NB4 (cell line): ENCODE measurements around the gene CR1L.
A peak's percentile ranks its signal among the peaks of the same experiment; 100 is the strongest.

Experiments
- DNase-seq: peaks from one replicate; pipeline ENCODE4 v3.0.0; 2010; ENCODE audit warnings: low read depth
- H3K4me3 ChIP-seq: one replicate; pipeline ENCODE4 v1.5.1; 2011; ENCODE audit warnings: mild to moderate bottlenecking, low read depth, low read length, moderate library complexity
- MYC ChIP-seq: IDR thresholded peaks from 2 replicates; pipeline ENCODE4 v1.6.1; 2011; ENCODE audit warnings: low read depth, low read length
- POLR2A ChIP-seq: IDR thresholded peaks from 2 replicates; pipeline ENCODE4 v1.6.1; 2011; ENCODE audit warnings: mild to moderate bottlenecking; ENCODE audit not compliant: insufficient read length; ENCODE audit errors: extremely low read depth
- TF ChIP-seq, protein P1 (sequence below): IDR thresholded peaks from one replicate; pipeline ENCODE4 v1.5.1; 2012; ENCODE audit warnings: low read depth, low read length
- TF ChIP-seq, protein P2 (sequence below): IDR thresholded peaks from 2 replicates; pipeline ENCODE4 v1.6.1; 2011; ENCODE audit warnings: low read depth, low read length

CR1L gene

DNA sequence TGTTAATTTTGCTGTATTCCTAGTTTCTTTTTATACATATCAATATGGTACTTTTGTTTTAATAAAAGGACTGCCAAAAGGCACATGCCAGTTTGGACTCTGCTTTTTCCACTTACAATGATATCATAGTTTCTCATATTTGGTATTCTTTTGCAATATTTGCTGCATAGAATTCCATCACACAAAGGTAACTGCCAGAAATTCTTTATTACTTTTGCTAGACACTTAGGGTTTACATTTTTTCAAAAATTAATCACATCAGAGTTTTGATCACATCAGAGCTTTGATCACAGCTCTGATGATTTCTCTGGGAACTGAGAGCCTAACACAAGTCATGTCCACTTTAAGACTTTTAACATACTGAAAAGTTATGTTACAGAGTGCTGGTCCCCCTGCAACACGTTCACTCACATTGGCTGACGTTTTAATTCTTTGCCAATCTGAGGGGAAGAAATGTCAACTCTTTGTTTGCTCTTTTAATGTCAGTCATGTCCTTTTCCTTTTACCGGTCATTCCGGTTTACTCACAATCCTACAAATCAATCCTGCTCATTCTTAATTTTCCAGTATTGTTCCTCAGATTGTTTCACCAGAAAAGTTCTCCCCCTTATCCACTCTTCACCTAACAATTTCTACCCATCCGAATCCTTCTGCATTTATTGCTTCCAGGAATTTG, 105.8 kb downstream of the CR1L start:
- peak overlapping the region; percentile 71 for H3K4me3 ChIP-seq
- TF ChIP-seq MYC = no peak
- TF ChIP-seq, protein P1, sequence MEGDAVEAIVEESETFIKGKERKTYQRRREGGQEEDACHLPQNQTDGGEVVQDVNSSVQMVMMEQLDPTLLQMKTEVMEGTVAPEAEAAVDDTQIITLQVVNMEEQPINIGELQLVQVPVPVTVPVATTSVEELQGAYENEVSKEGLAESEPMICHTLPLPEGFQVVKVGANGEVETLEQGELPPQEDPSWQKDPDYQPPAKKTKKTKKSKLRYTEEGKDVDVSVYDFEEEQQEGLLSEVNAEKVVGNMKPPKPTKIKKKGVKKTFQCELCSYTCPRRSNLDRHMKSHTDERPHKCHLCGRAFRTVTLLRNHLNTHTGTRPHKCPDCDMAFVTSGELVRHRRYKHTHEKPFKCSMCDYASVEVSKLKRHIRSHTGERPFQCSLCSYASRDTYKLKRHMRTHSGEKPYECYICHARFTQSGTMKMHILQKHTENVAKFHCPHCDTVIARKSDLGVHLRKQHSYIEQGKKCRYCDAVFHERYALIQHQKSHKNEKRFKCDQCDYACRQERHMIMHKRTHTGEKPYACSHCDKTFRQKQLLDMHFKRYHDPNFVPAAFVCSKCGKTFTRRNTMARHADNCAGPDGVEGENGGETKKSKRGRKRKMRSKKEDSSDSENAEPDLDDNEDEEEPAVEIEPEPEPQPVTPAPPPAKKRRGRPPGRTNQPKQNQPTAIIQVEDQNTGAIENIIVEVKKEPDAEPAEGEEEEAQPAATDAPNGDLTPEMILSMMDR = no peak
- TF ChIP-seq POLR2A = no peak
- TF ChIP-seq, protein P2, sequence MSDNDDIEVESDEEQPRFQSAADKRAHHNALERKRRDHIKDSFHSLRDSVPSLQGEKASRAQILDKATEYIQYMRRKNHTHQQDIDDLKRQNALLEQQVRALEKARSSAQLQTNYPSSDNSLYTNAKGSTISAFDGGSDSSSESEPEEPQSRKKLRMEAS = no peak
- DNase-seq = peak; percentile 12

DNA sequence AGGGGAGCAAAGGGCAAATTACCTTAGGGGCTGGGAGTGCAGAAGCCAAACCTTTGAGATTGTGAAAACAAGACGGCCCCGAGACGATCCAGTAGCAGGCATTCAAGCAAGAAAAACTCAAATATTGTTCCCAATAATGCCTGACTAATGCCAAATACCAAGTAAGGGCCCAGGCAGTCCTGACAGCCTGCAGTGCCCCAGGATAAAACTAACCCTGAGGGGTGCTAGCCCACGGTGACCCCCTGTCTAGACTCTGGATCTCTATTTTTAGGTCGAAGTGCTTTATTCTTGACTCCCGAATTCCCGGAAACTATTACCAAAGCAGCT, 106.5 kb downstream of the CR1L start:
- peak; percentile 26 for DNase-seq

DNA sequence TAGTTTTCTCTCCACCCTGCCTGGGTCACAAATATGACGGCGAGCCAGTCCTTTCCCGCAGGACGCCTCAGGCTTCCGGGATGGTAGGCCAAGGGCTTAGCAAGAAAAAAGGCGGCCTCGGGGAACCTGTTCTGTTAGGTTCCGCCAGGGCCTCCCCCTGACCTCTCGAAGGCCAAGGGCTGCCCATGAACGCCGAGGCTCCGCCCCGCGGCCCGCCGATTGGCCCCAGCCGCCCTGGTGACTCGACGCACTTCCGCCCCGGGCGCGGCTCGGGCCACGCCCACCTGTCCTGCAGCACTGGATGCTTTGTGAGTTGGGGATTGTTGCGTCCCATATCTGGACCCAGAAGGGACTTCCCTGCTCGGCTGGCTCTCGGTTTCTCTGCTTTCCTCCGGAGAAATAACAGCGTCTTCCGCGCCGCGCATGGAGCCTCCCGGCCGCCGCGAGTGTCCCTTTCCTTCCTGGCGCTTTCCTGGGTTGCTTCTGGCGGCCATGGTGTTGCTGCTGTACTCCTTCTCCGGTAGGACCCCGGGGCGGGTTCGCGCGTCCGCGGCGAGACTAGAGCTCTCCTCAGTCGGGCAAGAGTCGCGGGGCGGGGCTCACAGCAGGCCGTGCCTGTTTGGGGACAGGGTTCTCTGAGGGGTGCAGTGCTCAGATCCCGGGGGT, 107.0 kb downstream of the CR1L start, which contains the start of gene CD46:
Gene CD46, plus strand, starts transcription at position 265 of the 666 bp plus-strand sequence. Its CDS starts 159 bp downstream, at position 424.
- peak; percentile 98 for DNase-seq
- TF ChIP-seq MYC (peak; percentile 16; the same call in 1 of the 2 replicates), POLR2A (peak; percentile 84)
- TF ChIP-seq, protein P1 = no peak
- TF ChIP-seq, protein P2 = peak; percentile 22; the same call in 1 of the 2 replicates
- H3K4me3 ChIP-seq = peak within 1 kb of the TSS; percentile 91

More for the DNA sequence above, 106.5 kb downstream of the CR1L start:
- peak overlapping the region; percentile 71 for H3K4me3 ChIP-seq

DNA sequence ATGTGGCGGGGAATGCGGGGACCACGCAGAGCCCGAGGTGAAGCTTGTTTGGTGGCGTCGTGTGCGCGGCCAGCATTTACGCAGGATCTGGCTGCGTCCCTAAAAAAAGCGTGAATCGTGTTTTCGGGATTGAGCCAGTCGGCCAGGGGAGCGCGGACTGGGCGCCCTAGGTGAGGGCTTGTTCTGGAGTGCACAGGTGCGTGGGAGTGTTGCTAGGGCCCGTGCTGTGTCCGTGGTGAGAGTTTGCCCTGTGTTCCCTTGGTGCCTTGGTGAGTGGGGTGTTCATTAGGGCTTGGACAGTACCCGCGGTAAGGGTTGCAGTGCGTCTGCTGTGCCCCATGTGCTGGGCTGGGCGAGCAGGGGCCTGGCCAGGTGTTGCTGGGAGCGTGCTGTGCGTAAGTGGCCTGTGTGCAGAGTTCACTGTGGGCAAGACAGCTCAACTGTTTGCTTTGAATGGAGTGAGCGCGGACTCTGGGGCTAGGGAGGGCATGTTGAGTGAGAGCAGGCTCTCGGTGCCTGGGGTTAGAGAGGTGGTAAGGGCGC, 107.6 kb downstream of the CR1L start:
- DNase-seq = peak; percentile 53
- peak overlapping the region; percentile 91 for H3K4me3 ChIP-seq
- TF ChIP-seq, protein P1 = no peak
- TF ChIP-seq POLR2A (no peak), MYC (peak; percentile 13; the same call in 1 of the 2 replicates)
- TF ChIP-seq, protein P2 = peak; percentile 13; the same call in 1 of the 2 replicates

DNA sequence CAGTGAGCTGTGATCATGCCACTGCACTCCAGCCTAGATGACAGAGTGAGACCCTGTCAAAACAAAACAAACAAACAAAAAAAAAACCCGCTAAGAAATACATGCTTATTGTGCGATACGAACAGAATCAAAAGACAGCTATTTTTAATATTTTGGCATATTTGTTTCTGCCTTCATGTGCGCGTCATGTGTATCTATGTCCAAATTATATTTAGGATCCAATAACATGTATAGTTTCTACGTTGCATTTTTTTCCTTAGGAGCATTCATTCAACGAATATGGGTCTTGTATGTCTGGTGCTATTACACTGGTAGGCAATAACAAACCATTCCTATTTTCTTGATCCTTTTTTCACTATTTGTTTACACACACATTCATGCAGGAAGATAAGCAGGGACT, 108.7 kb downstream of the CR1L start:
- no peak for DNase-seq
- no peak for TF ChIP-seq MYC
- no peak for TF ChIP-seq POLR2A
- TF ChIP-seq, protein P2 = no peak
- TF ChIP-seq, protein P1 = no peak
- H3K4me3 ChIP-seq = peak overlapping the region; percentile 91

DNA sequence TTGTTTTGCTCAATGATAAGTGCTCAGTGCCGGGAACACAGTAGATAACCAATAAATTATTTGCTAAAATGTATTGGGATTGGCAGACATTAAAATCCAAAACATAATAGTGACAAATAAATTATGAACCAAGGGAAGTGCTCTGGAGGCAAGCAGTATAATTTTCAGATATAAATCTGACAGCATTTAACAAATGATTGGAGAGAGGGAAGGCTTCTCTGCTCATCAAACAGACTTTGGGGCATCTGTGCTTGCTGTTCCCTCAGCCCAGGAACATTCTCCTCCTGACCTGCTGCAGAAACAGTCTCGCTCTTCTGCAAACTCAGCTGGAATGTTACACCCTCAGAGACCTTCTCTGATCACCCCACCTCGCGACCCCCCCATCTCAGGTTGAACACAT, 109.1 kb downstream of the CR1L start:
- no peak for DNase-seq
- TF ChIP-seq POLR2A (no peak), MYC (no peak)
- TF ChIP-seq, protein P2 = no peak
- TF ChIP-seq, protein P1 = no peak
- peak overlapping the region; percentile 91 for H3K4me3 ChIP-seq
